Skin of body (tissue), 2 donors: ENCODE results near the gene PLD3. TPM values are rescaled to one million over a fixed set of nuclear protein-coding genes. Genes with fewer than 3 reads are reported as not detected.

Experiments
- small RNA-seq: library from RNA; depleted of rRNA; stranded (forward); fragments of <200 nt; gene quantifications from one replicate; pipeline ENCODE3, GENCODE V24; 2014; ENCODE audit warnings: low replicate concordance
- total RNA-seq: library from RNA; depleted of rRNA; stranded (reverse); fragments of >200 nt; gene quantifications from one replicate; pipeline ENCODE4 v1.2.3, GENCODE V29; 2014

Gene PLD3
- total RNA-seq, 1 donor from 2014 or later, result 137 TPM

Small RNA genes lying within 50 kb of the gene (small RNA-seq; reads per million reads assigned to genes)
- gene MIR6796 (not detected), gene RF00019 (not detected), gene RNU6-945P (not detected)

Other genes with a start within 250 kb of the PLD3 start
- 4.5 TPM for gene MAP3K10, start 157.3 kb upstream of the PLD3 start, total RNA-seq
- gene TTC9B, start 130.3 kb upstream of the PLD3 start, total RNA-seq, result not detected
- 0.39 TPM for gene CCNP, start 122.0 kb upstream of the PLD3 start, total RNA-seq
- gene AKT2, start 63.4 kb upstream of the PLD3 start, total RNA-seq, result 94.4 TPM
- 8.2 TPM for gene C19orf47, start 298 bp upstream of the PLD3 start, total RNA-seq
- 0.10 TPM for gene HIPK4, start 41.5 kb downstream of the PLD3 start, total RNA-seq
- 5.2 TPM for gene PRX, start 64.7 kb downstream of the PLD3 start, total RNA-seq
- gene SERTAD1, start 77.3 kb downstream of the PLD3 start, total RNA-seq, result 10.6 TPM
- 30.8 TPM for gene SERTAD3, start 95.6 kb downstream of the PLD3 start, total RNA-seq
- 107 TPM for gene BLVRB, start 117.0 kb downstream of the PLD3 start, total RNA-seq
- 1.2 TPM for gene SPTBN4, start 118.3 kb downstream of the PLD3 start, total RNA-seq
- gene SHKBP1, start 228.2 kb downstream of the PLD3 start, total RNA-seq, result 12.3 TPM